Stimulated activated CD4-positive, alpha-beta T cell treated with anti-CD3 and anti-CD28 coated beads, Interleukin-2, amount 100 ng/mL, for 4 hours (primary cell): ENCODE measurements around the gene VPS4A.

Experiments used
- DNase-seq: peaks from one replicate; pipeline ENCODE4 v3.0.0-alpha.2; 2020; ENCODE audit warnings: low read depth

Gene VPS4A

DNA sequence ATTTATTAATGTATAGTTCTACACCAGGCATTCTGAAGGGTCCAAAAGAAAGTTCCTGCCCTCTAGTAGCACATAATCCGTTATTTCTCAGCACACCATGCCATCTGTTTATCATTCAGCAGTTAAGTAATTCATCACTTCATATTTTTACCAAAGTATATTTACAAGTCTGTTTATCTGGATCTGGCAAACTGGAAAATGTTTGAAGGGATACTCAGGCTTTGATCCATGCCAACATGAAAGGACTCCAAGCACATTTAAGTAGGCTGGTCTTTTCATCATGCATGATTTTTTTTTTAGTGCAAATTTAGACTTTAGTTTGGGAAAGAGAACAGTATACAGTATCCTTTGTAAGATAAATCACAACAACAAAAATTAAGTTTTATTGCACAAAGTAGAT is 4.1 kb upstream of the VPS4A start:
- DNase-seq = no peak

DNA sequence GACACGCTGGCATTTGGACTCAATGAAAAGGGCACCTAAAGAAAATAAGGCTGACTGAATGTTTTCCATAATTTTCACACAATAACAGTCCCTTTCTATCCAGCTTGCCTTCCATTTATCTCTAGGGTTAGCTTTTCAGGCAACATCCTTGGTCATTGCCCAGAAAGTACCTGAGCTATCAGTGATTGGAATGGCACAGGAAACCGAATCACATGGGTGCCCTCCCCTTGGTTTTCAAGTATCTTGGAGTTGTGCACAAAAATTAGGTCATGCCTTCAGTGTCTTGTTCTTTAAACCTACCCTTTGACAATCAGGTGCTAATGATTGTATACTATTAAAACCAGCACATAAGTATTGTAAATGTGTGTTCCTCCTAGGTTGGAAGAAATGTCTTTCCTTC is 3.3 kb upstream of the VPS4A start:
- DNase-seq = no peak

- DNase-seq = no peak
These were observed 1.8 kb upstream of the VPS4A start for GRCh38 chr16:69309316-69309715.

DNA sequence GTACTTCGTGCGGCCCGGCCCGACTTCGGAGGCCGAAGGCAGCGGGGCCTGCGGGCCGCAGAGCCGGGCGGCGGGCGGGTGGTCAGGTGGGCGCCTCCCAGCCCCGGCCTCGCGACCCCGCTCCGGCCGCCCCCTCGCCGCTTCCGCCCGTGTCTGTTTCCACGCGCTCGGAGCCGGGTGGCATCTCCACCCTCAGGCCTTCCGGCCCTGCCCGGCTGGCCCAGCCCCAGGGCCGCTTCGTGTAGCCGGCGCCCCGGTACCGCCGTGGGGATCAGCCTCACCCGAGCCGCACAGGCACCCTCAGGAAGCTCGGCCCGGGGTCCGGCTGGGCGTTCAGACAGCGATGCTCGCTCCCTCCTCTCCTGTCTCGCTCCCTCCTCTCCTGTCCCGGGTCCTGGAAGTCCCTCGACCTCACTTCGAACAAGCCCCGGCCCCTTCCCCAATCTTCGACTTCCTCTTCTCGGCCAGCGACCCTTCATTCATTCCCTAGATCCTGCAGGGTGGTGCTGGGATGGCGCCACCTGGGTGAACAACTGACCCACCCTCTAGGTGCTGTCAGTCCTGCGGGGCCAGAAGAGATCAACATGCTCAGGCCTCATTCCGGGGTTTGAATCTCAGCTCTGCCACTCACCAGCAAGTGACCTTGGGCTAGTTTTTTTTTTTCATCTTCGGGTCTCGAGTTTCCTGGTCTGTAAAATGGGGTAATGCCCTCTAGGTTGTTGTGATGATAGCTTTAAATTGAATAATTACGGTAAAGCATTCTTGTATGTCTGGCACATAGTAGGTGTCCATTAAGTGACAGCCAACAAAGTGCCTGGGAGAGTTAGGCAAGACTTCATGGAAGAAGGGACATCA is 610 bp downstream of the VPS4A start:
- no peak for DNase-seq

GRCh38 chr16:69313469-69313868 is 2.3 kb downstream of the VPS4A start:
- no peak for DNase-seq

GRCh38 chr16:69314534-69314933 is 3.4 kb downstream of the VPS4A start:
- DNase-seq = no peak

- DNase-seq = no peak
These were observed 4.5 kb downstream of the VPS4A start for GRCh38 chr16:69315486-69316311.

GRCh38 chr16:69316595-69317034 is 5.5 kb downstream of the VPS4A start:
- no peak for DNase-seq

GRCh38 chr16:69318177-69318910 is 7.2 kb downstream of the VPS4A start:
- DNase-seq = no peak

DNA sequence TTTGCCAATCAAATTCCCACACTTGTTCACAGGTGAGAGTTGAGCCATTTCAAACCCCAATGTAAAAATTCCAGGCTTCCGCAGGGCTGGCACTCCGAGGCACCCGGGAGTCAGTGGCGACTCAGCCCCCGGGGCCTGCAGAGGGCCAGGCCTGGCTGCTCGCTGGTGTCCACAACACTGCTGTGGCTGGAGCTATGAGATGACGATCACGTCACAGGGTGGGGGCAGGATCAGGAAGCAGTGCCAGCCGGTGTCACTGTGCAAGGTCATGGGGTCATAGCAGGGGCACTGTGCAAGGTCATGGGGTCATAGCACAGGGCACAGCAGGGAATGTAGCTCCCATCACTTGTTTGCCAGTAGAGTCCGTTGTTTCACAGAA is 7.8 kb downstream of the VPS4A start:
- no peak for DNase-seq

GRCh38 chr16:69319381-69319780 is 8.2 kb downstream of the VPS4A start:
- no peak for DNase-seq

- DNase-seq = no peak
These were observed 8.9 kb downstream of the VPS4A start for GRCh38 chr16:69319826-69320739.

DNA sequence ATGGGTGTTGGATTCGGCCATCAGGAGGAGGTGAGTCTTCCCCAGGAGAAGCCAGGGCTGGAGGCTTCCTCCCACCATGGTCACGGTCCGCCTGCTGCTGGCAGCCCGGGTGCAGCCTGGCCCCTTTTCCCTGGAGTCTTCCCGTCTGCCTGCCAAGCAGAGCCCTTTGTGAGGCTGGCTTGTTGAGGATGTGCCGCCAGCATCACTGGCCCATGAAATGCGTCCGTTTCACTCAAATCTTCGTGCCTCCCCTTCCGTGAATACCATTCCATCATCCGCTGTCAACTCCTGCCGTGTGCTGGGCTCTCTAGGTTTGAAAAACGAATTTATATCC is 9.6 kb downstream of the VPS4A start:
- DNase-seq = no peak

DNA sequence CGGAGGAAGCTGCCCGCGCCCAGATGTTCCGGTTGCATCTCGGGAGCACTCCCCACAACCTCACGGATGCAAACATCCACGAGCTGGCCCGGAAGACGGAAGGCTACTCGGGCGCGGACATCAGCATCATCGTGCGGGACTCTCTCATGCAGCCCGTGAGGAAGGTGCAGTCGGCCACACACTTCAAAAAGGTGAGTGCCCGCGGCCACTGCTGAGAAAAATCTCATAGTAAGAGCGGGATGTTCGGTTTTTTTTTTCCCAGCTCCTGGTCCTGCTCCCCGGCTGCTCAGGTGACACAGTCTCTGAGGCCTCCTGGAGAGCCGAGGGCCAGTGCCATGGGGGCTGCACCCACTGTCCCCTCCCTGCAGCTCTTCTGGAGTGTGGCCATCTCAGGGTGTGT is 9.9 kb downstream of the VPS4A start:
- no peak for DNase-seq

DNA sequence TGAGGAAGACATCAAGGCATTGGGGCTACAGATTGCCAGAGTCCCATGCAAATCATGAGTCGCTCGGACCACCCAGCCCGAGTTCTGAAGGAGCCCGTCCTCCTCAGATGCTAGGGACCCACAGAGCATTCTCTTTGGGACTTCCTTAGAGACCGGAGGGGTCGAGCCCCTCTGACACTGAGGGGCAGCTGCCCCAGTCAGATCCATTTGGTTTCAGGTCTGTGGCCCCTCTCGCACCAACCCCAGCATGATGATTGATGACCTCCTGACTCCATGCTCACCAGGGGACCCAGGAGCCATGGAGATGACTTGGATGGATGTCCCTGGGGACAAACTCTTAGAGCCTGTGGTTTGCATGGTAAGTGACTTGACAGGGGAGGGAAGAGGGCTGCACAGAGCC is 11.2 kb downstream of the VPS4A start:
- DNase-seq = no peak

GRCh38 chr16:69323415-69323814 is 12.3 kb downstream of the VPS4A start:
- DNase-seq = no peak

DNA sequence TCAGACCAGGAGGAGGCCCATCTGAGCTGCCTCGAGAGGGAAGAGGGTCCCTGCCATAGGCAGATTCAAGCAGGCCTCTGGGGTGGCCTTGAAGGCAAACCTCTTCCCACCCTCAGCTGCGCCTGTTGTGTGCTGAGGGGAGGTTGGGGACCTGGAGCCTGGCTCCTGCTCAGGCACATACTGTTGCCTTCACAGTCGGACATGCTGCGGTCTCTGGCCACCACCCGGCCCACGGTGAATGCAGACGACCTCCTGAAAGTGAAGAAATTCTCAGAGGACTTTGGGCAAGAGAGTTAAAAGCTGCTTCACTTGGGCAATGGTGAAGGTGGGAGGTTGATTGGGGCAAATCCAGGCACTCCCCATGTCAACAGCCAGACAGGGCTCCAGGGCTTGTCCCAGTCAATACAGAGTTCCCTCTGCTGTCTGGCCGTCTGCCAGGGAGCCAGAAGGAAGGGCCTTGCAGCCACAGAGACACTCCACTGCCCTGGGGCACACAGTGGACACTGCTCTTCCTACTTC is 12.9 kb downstream of the VPS4A start:
- no peak for DNase-seq

DNA sequence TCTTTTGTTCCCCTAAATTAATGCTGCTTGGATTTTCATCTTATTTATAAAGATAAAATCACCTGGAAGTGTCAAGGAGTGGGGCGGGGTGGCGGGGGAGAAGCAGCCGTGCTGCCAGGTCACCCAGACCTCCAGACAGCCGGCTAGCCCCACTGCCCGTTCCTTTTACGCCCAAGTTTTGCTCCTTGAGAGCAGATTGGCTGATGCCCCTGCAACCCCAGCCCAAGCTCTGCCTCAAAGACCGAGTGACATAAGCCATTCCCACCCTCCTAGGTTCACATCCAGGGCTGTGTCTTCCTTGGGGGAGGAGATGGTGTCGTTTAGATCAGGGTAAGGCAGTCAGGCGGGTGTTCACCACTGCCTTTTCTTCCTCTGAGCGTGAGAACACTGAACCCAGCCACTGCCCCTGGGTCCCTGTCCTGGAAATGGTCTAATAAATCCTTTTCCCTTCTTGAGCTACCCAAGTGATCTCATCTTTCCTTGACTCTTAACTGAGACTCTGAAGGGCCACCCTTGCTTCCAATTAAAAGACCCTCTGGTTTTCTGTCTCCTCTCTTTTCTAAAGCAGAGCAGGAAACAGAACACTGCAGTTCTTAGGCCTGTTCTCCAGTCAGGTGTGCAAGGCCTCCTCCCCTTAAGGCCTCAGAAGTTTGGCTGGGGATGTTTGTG is 13.6 kb downstream of the VPS4A start:
- DNase-seq = no peak

DNA sequence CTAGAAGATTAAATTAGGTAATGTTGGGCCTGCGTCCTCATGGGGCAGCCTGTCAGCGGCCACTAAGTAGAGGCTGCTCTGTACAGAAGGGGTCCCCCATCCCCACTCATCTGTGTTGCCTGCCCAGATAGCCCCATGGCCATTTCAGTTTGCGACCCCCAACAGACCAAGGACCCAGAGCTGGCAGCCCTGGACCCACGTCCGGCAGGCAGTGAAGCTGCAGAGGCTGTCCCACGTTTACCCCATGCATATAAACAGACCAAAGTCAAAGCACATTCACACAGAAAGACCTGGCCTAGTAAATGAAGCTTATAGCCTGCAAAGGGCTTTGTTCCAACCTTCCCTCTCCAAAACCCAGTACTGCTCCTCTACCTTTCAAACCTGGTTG is 14.6 kb downstream of the VPS4A start:
- no peak for DNase-seq

GRCh38 chr16:69326172-69326873 is 15.2 kb downstream of the VPS4A start:
- DNase-seq = no peak
